HFFc6 (cell line): ENCODE results near the gene PYROXD2. TPM values are rescaled to one million over a fixed set of nuclear protein-coding genes. Genes with fewer than 3 reads are reported as not detected.

Source experiments
- DNase-seq: peaks from one replicate; pipeline ENCODE4 v3.0.0-alpha.2; 2018
- H3K27ac Mint-ChIP-seq: 2 replicates; pipeline ENCODE4 v1.8.0; 2020; ENCODE audit warnings: mild to moderate bottlenecking, mixed read lengths
- H3K27me3 Mint-ChIP-seq: 2 replicates; pipeline ENCODE4 v1.8.0; 2021; ENCODE audit warnings: mild to moderate bottlenecking, moderate library complexity, mixed read lengths; ENCODE audit not compliant: insufficient read depth
- H3K36me3 Mint-ChIP-seq: 2 replicates; pipeline ENCODE4 v1.8.0; 2021; ENCODE audit warnings: low read depth, mixed read lengths
- H3K4me1 Mint-ChIP-seq: 2 replicates; pipeline ENCODE4 v1.8.0; 2020; ENCODE audit warnings: low read depth, mixed read lengths
- H3K4me3 Mint-ChIP-seq: 2 replicates; pipeline ENCODE4 v1.8.0; 2020; ENCODE audit warnings: mild to moderate bottlenecking, moderate library complexity, mixed read lengths
- H3K9me3 Mint-ChIP-seq: 2 replicates; pipeline ENCODE4 v1.8.0; 2020; ENCODE audit warnings: mild to moderate bottlenecking, mixed read lengths
- CTCF ChIP-seq: fragments of 200-600 bp; sonication (generic); IDR thresholded peaks from 2 replicates; pipeline ENCODE4 v1.5.0; 2021; ENCODE audit warnings: antibody characterized with exemption, mild to moderate bottlenecking
- total RNA-seq, 6 experiments: library from RNA; stranded (reverse); fragmentation: NEBNext Ultra II Directional; extraction: Animal tissue kit (Norgen Biotek cat#: 25700); gene quantifications; 2 replicates in 1 of 6; 3 replicates in 5 of 6; pipeline ENCODE4 v1.2.3, GENCODE V29; 2021

PYROXD2 gene
- total RNA-seq, 6 experiments from 2014 or later, result 7.6 to 10.3 (median 8.9) TPM

- TF ChIP-seq CTCF, result no peak
- DNase-seq, result no peak
- H3K4me3 Mint-ChIP-seq, result no peak overlapping the region
- peaks cover 2% of the 10 kb centered on the region; the same call in 1 of the 2 replicates for H3K27me3 Mint-ChIP-seq
- peaks cover 9% of the 10 kb centered on the region for H3K4me1 Mint-ChIP-seq
- H3K27ac Mint-ChIP-seq, result no peak overlapping the region
- H3K9me3 Mint-ChIP-seq, result no peaks in the 10 kb centered on the region
- H3K36me3 Mint-ChIP-seq, result no peaks in the 10 kb centered on the region
These were observed 38.7 kb upstream of the PYROXD2 start for GRCh38 chr10:98453729-98454128.

GRCh38 chr10:98450618-98451017 is 35.6 kb upstream of the PYROXD2 start:
- Mint-ChIP-seq H3K4me3 (no peak overlapping the region), H3K27ac (no peak overlapping the region), H3K36me3 (no peaks in the 10 kb centered on the region), H3K27me3 (peaks cover 2% of the 10 kb centered on the region), H3K9me3 (no peaks in the 10 kb centered on the region), H3K4me1 (peaks cover 24% of the 10 kb centered on the region)
- DNase-seq, result no peak
- TF ChIP-seq CTCF, result no peak

- no peak for TF ChIP-seq CTCF
- no peaks in the 10 kb centered on the region for H3K9me3 Mint-ChIP-seq
- peaks cover 2% of the 10 kb centered on the region for H3K27me3 Mint-ChIP-seq
- peaks cover 37% of the 10 kb centered on the region for H3K4me1 Mint-ChIP-seq
- H3K36me3 Mint-ChIP-seq, result peaks cover 9% of the 10 kb centered on the region
- DNase-seq, result no peak
- H3K4me3 Mint-ChIP-seq, result no peak overlapping the region
- no peak overlapping the region for H3K27ac Mint-ChIP-seq
These were observed 34.3 kb upstream of the PYROXD2 start for GRCh38 chr10:98449287-98449686.

- DNase-seq, result peak; percentile 21
- Mint-ChIP-seq H3K36me3 (peaks cover 22% of the 10 kb centered on the region), H3K9me3 (no peaks in the 10 kb centered on the region), H3K27ac (peak within 1 kb of the TSS; percentile 88), H3K4me1 (peaks cover 49% of the 10 kb centered on the region), H3K4me3 (peak within 1 kb of the TSS; percentile 95), H3K27me3 (no peaks in the 10 kb centered on the region; the same call in none of the 2 replicates)
- TF ChIP-seq CTCF, result peak; percentile 46
These were observed 31.8 kb upstream of the PYROXD2 start, which contains the start of gene HPS1 for GRCh38 chr10:98446661-98447221. TSS of gene HPS1 (minus strand) at chr10:98446935. CDS start at chr10:98443240, 3,695 bp downstream.

- peak overlapping the region; percentile 95 for H3K4me3 Mint-ChIP-seq
- peak; percentile 27 for DNase-seq
- peaks cover 24% of the 10 kb centered on the region for H3K36me3 Mint-ChIP-seq
- no peaks in the 10 kb centered on the region for H3K9me3 Mint-ChIP-seq
- no peak for TF ChIP-seq CTCF
- peaks cover 49% of the 10 kb centered on the region for H3K4me1 Mint-ChIP-seq
- H3K27me3 Mint-ChIP-seq, result no peaks in the 10 kb centered on the region; the same call in none of the 2 replicates
- H3K27ac Mint-ChIP-seq, result peak overlapping the region; percentile 88
These were observed 31.2 kb upstream of the PYROXD2 start for GRCh38 chr10:98446151-98446660.
